PC-3 (cell line): Measurements from ENCODE around the gene ARNT2. TPM values are rescaled to one million over a fixed set of nuclear protein-coding genes. Genes with fewer than 3 reads are reported as not detected.
A peak's percentile ranks its signal among the peaks of the same experiment; 100 is the strongest.

Experiments
- ATAC-seq: fragments of 200-7000 bp; cut with Tn5 transposase; 2 replicates; pipeline ENCODE4 v1.9.1; 2020; ENCODE audit warnings: mild to moderate bottlenecking, moderate library complexity
- BruUV-seq: library from RNA; stranded (reverse); fragments of 400-500 nt; replicated peaks from 2 replicates; lab custom pipeline; 2021; lab: Mats Ljungman, UMichigan
- CTCF ChIA-PET: fragments of 300-600 bp; sonication (Branson Sonifier 250); formaldehyde crosslinking; loops from one replicate; lab custom pipeline; 2022; ENCODE audit warnings: antibody characterized with exemption; lab: Charles Lee
- POLR2A ChIA-PET: fragments of 300-600 bp; sonication (Branson Sonifier 250); formaldehyde crosslinking; loops from one replicate; lab custom pipeline; 2022; ENCODE audit warnings: antibody characterized with exemption; ENCODE audit not compliant: unreplicated experiment; lab: Charles Lee
- DNase-seq: peaks from one replicate; pipeline ENCODE4 v3.0.0-alpha.2; 2015
- H2AFZ ChIP-seq: fragments of 300-600 bp; sonication (generic); 2 replicates; pipeline ENCODE4 v1.6.0; 2016; ENCODE audit warnings: antibody characterized with exemption, low read length
- H3F3A ChIP-seq: fragments of 300-600 bp; sonication (generic); one replicate; pipeline ENCODE4 v1.6.0; 2017; ENCODE audit warnings: antibody characterized with exemption, low read length, control low read depth, mild to moderate bottlenecking; ENCODE audit not compliant: unreplicated experiment
- H3K27ac ChIP-seq: fragments of 300-600 bp; sonication (generic); 2 replicates; pipeline ENCODE4 v1.5.1; 2016; ENCODE audit warnings: mild to moderate bottlenecking, low read length
- H3K27me3 ChIP-seq: fragments of 300-600 bp; sonication (generic); 2 replicates; pipeline ENCODE4 v1.6.1; 2016; ENCODE audit warnings: low read length, mixed read lengths
- H3K36me3 ChIP-seq: fragments of 300-600 bp; sonication (generic); 2 replicates; pipeline ENCODE4 v1.6.1; 2016; ENCODE audit warnings: low read depth, mixed run types, low read length, mixed read lengths
- H3K4me1 ChIP-seq: fragments of 300-600 bp; sonication (generic); 2 replicates; pipeline ENCODE4 v1.5.1; 2016; ENCODE audit warnings: low read length; ENCODE audit not compliant: insufficient read depth
- H3K4me2 ChIP-seq: fragments of 300-600 bp; sonication (generic); 2 replicates; pipeline ENCODE4 v1.6.0; 2016; ENCODE audit warnings: low read length
- H3K4me3 ChIP-seq: fragments of 300-600 bp; sonication (generic); 2 replicates; pipeline ENCODE4 v1.5.1; 2016; ENCODE audit warnings: mild to moderate bottlenecking, low read length, mixed read lengths
- H3K79me2 ChIP-seq: fragments of 300-600 bp; sonication (generic); 2 replicates; pipeline ENCODE4 v1.6.1; 2017; ENCODE audit warnings: low read length, mixed read lengths
- H3K9ac ChIP-seq: fragments of 300-600 bp; sonication (generic); 2 replicates; pipeline ENCODE4 v1.6.0; 2016; ENCODE audit warnings: mild to moderate bottlenecking, low read length
- H3K9me2 ChIP-seq: fragments of 300-600 bp; sonication (generic); replicated peaks from 2 replicates; pipeline ENCODE4 v1.6.1; 2016; ENCODE audit warnings: mixed run types, low read length, mixed read lengths
- H3K9me3 ChIP-seq: fragments of 300-600 bp; sonication (generic); 2 replicates; pipeline ENCODE4 v1.6.1; 2016; ENCODE audit warnings: low read length, mixed read lengths
- H4K20me1 ChIP-seq: fragments of 300-600 bp; sonication (generic); 2 replicates; pipeline ENCODE4 v1.6.1; 2016; ENCODE audit warnings: low read length, mixed read lengths
- EZH2 ChIP-seq: fragments of 300-600 bp; sonication (generic); IDR thresholded peaks from one replicate; pipeline ENCODE4 v1.6.1; 2017; ENCODE audit warnings: antibody characterized with exemption, mild to moderate bottlenecking, low read length; ENCODE audit not compliant: unreplicated experiment
- EZH2phosphoT487 ChIP-seq: fragments of 300-600 bp; sonication (generic); IDR thresholded peaks from 2 replicates; pipeline ENCODE4 v1.6.1; 2018; ENCODE audit warnings: mild to moderate bottlenecking, antibody characterized with exemption, low read length, borderline replicate concordance
- intact Hi-C: fragments of 100-400 bp; cut with micrococcal nuclease; formaldehyde crosslinking; loops from 2 replicates; pipeline ENCODE4 v1.9.0; 2023
- total RNA-seq: library from RNA; depleted of rRNA; stranded (reverse); fragments of >200 nt; gene quantifications from 2 replicates; pipeline ENCODE4 v1.2.3, GENCODE V29; 2014
- TF ChIP-seq, protein P1 (sequence below): fragments of 300-600 bp; sonication (generic); conservative IDR thresholded peaks from 2 replicates; pipeline ENCODE4 v1.5.1; 2017; ENCODE audit warnings: antibody characterized with exemption, low read depth, mild to moderate bottlenecking, low read length

ARNT2 gene
- total RNA-seq, 1 experiment from 2014 or later = 0.11 TPM

DNA sequence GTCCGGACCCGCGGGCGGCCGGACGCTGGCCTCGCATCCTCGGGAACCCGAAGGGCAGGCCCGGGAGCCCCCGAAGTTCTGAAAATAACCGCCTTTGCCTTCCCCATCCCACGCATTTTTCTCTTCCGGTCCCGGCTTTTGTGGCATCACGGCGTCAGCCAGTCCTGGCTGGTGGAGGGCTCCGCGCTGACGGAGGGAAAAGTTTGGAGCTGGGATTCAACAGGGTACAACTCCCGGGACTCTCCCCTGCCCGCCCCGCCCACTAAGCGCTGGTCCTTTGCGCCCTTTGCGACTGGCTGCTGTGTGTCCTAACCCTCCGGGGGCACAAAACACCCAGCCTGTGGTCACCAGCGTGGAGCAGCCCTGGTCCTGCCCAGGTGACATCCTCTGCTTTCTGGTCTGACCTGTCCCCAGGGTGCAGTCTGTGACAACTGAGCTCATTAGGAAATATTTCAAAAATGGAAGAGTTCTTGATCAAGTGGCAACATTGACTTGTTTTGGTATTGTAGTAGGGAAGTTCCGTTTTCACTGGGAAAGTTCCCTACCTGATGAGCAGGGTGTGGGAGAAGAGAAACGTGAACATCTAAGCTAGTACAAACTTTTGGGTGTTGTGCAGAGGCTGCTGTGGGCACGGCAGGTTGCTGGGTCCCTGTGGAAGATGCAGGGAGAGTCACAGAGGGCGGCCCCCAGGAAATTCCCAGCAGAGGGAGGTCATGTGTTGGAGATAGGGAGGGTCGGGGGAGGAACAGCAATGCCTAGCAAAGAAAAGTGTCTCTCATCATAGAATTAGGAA is 775 bp downstream of the ARNT2 start:
- DNase-seq (no peak), ATAC-seq (no peak)
- Histone ChIP-seq H4K20me1 (no peaks in the 10 kb centered on the region), H3F3A (no peaks in the 10 kb centered on the region), H2AFZ (no peak overlapping the region), H3K27me3 (peaks cover 89% of the 10 kb centered on the region), H3K4me2 (peak overlapping the region; percentile 31; the same call in 1 of the 2 replicates), H3K9ac (no peak overlapping the region), H3K79me2 (no peaks in the 10 kb centered on the region), H3K9me2 (no peaks in the 10 kb centered on the region), H3K4me1 (no peaks in the 10 kb centered on the region), H3K27ac (no peak overlapping the region), H3K36me3 (no peaks in the 10 kb centered on the region), H3K4me3 (no peak overlapping the region), H3K9me3 (no peaks in the 10 kb centered on the region)
- no TSS peak for BruUV-seq
- ChIA-PET CTCF (no interaction called here), POLR2A (no interaction called here)
- TF ChIP-seq, protein P1, sequence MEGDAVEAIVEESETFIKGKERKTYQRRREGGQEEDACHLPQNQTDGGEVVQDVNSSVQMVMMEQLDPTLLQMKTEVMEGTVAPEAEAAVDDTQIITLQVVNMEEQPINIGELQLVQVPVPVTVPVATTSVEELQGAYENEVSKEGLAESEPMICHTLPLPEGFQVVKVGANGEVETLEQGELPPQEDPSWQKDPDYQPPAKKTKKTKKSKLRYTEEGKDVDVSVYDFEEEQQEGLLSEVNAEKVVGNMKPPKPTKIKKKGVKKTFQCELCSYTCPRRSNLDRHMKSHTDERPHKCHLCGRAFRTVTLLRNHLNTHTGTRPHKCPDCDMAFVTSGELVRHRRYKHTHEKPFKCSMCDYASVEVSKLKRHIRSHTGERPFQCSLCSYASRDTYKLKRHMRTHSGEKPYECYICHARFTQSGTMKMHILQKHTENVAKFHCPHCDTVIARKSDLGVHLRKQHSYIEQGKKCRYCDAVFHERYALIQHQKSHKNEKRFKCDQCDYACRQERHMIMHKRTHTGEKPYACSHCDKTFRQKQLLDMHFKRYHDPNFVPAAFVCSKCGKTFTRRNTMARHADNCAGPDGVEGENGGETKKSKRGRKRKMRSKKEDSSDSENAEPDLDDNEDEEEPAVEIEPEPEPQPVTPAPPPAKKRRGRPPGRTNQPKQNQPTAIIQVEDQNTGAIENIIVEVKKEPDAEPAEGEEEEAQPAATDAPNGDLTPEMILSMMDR = no peak
- TF ChIP-seq EZH2 (no peak), EZH2phosphoT487 (no peak; the same call in 1 of the 2 replicates)
- intact Hi-C loops = no loop called here

DNA sequence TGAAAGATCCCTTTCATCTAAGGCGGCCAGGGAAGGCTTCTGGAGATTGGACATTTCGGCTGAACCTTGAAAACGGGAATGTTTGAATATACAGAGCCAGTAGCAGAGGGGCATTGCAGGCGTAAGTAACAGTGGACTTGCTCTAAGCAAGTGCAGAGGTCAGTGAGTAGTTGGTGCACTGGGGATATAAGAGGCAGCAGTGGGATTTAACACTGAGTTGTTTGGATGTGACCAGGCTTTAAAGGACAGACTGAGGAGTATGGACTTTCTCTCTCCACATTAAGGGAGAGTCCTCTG is 1.3 kb downstream of the ARNT2 start:
- H3K9ac ChIP-seq = no peak overlapping the region
- ATAC-seq = no peak

DNA sequence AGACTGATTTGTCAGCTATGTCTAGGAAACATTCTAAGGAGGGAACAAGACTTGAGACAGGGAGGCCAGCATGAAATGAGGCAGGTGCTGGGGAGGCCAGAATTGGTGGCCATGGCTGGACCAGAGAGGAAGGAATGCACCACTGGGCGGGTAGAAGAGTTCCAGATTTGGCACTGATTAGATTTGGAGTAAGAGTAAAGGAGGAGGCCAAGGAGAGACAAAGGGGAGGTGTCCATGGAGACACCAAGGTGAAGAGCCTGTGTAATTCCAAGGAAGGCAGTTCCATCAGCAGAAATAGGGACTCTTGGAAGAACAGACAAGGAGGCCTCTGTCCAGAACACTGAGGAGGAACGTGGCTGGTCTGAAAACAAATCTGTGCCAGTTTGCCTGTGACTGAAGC is 1.8 kb downstream of the ARNT2 start:
- Histone ChIP-seq H3K9me2 (no peaks in the 10 kb centered on the region), H3K27me3 (peaks cover 92% of the 10 kb centered on the region), H3K36me3 (no peaks in the 10 kb centered on the region), H3K4me2 (no peak overlapping the region), H3K9me3 (no peaks in the 10 kb centered on the region), H4K20me1 (no peaks in the 10 kb centered on the region), H3F3A (no peaks in the 10 kb centered on the region), H3K27ac (no peak overlapping the region), H3K79me2 (no peaks in the 10 kb centered on the region), H3K4me1 (no peaks in the 10 kb centered on the region), H2AFZ (no peak overlapping the region), H3K4me3 (no peak overlapping the region), H3K9ac (no peak overlapping the region)
- ChIA-PET CTCF (no interaction called here), POLR2A (no interaction called here)
- DNase-seq (no peak), ATAC-seq (no peak)
- no TSS peak for BruUV-seq
- intact Hi-C loops = no loop called here
- TF ChIP-seq, protein P1 = no peak
- TF ChIP-seq EZH2 (no peak), EZH2phosphoT487 (no peak)

More for the DNA sequence above, 1.3 kb downstream of the ARNT2 start:
- Histone ChIP-seq H3K4me3 (no peak overlapping the region), H3F3A (no peaks in the 10 kb centered on the region), H4K20me1 (no peaks in the 10 kb centered on the region), H3K9me3 (no peaks in the 10 kb centered on the region), H3K27me3 (peaks cover 89% of the 10 kb centered on the region), H3K36me3 (no peaks in the 10 kb centered on the region), H3K4me1 (no peaks in the 10 kb centered on the region), H3K27ac (no peak overlapping the region), H3K9me2 (no peaks in the 10 kb centered on the region), H2AFZ (no peak overlapping the region), H3K79me2 (no peaks in the 10 kb centered on the region), H3K4me2 (no peak overlapping the region)
- DNase-seq = no peak
- BruUV-seq = no TSS peak
- ChIA-PET CTCF (no interaction called here), POLR2A (no interaction called here)
- intact Hi-C loops = no loop called here
- TF ChIP-seq, protein P1 = no peak
- TF ChIP-seq EZH2phosphoT487 = no peak
- TF ChIP-seq EZH2 = no peak
